Endothelial cell of umbilical vein (primary cell): ENCODE measurements around the gene PGM2L1. TPM values are rescaled to one million over a fixed set of nuclear protein-coding genes. Genes with fewer than 3 reads are reported as not detected.

Source experiments
- BruUV-seq: library from RNA; stranded (reverse); fragments of 400-500 nt; replicated peaks from 2 replicates; lab custom pipeline; 2021; lab: Mats Ljungman, UMichigan
- CTCF ChIA-PET: fragments of 300-600, 350-600 bp; sonication (Branson Sonifier 250); formaldehyde crosslinking; loops from one replicate; lab custom pipeline; 2021; ENCODE audit warnings: antibody characterized with exemption, inconsistent platforms; lab: Charles Lee
- POLR2A ChIA-PET: fragments of 300-600, 350-600 bp; sonication (Branson Sonifier 250); formaldehyde crosslinking; loops from one replicate; lab custom pipeline; 2021; ENCODE audit warnings: antibody characterized with exemption, inconsistent platforms; lab: Charles Lee
- DNase-seq: peaks from one replicate; pipeline ENCODE4 v3.0.0-alpha.2; 2011; ENCODE audit warnings: low read depth, low spot score
- FAIRE-seq: peaks from 2 replicates; lab custom pipeline; 2011; peaks lifted over from hg19 to GRCh38; lab: Jason Lieb, UNC
- H2AFZ ChIP-seq: 2 replicates; pipeline ENCODE4 v1.6.0; 2012; ENCODE audit warnings: low read depth, low read length, control low read depth, inconsistent platforms
- H3K27ac ChIP-seq: 2 replicates; pipeline ENCODE4 v1.5.1; 2011; ENCODE audit warnings: low read depth, mild to moderate bottlenecking, control low read depth, low read length, moderate library complexity; ENCODE audit not compliant: insufficient read depth
- H3K27me3 ChIP-seq, 2 experiments: 2 replicates each; pipeline versions ENCODE4 v1.6.0 to v1.6.1; 2011; ENCODE audit warnings: low read length in 2 of 2, mixed read lengths in 1 of 2; ENCODE audit not compliant: control insufficient read depth in 2 of 2, insufficient read depth in 2 of 2
- H3K36me3 ChIP-seq, 2 experiments: 2 replicates in 1 of 2; 3 replicates in 1 of 2; pipeline ENCODE4 v1.5.1; 2011; ENCODE audit warnings: low read length in 2 of 2, mild to moderate bottlenecking in 1 of 2, moderate library complexity in 1 of 2; ENCODE audit not compliant: control insufficient read depth in 2 of 2, insufficient read depth in 2 of 2; ENCODE audit errors: extremely low read depth in 1 of 2
- H3K4me1 ChIP-seq: 3 replicates; pipeline ENCODE4 v1.5.1; 2011; ENCODE audit warnings: mild to moderate bottlenecking, low read length; ENCODE audit not compliant: control insufficient read depth, insufficient read depth; ENCODE audit errors: extremely low read depth
- H3K4me2 ChIP-seq: 2 replicates; pipeline ENCODE4 v1.6.1; 2011; ENCODE audit warnings: low read length, control low read depth, mixed read lengths; ENCODE audit not compliant: insufficient read depth
- H3K4me3 ChIP-seq, 3 experiments: fragments of 200-600 bp in 1 of 3; sonication (generic), shearing (Covaris generic) in 1 of 3; replicated peaks in 1 of 3; 2 replicates each; pipeline ENCODE4 v1.5.1; 2011 to 2016; ENCODE audit warnings: control low read depth in 3 of 3, low read length in 3 of 3, mild to moderate bottlenecking in 2 of 3, inconsistent platforms in 1 of 3, low read depth in 1 of 3, moderate library complexity in 1 of 3; ENCODE audit not compliant: insufficient read depth in 1 of 3
- H3K79me2 ChIP-seq: 2 replicates; pipeline ENCODE4 v1.6.0; 2012; ENCODE audit warnings: low read length, inconsistent platforms; ENCODE audit not compliant: control insufficient read depth, insufficient read depth
- H3K9ac ChIP-seq: replicated peaks from 2 replicates; pipeline ENCODE3; 2011; ENCODE audit warnings: low read length, control low read depth; ENCODE audit not compliant: insufficient read depth; ENCODE audit errors: extremely low read depth
- H3K9me1 ChIP-seq: replicated peaks from 3 replicates; pipeline ENCODE4 v1.6.0; 2011; ENCODE audit warnings: mild to moderate bottlenecking, low read length; ENCODE audit not compliant: control insufficient read depth, insufficient read depth; ENCODE audit errors: extremely low read depth
- H3K9me3 ChIP-seq: replicated peaks from 2 replicates; pipeline ENCODE4 v1.5.1; 2012; ENCODE audit warnings: low read length, inconsistent platforms; ENCODE audit not compliant: control insufficient read depth, insufficient read depth
- H4K20me1 ChIP-seq: replicated peaks from 2 replicates; pipeline ENCODE3; 2011; ENCODE audit warnings: mild to moderate bottlenecking, low read length; ENCODE audit not compliant: control insufficient read depth, insufficient read depth; ENCODE audit errors: extremely low read depth
- CTCF ChIP-seq, 2 donors: IDR thresholded peaks; 1 replicate in 1 of 2; 2 replicates in 1 of 2; pipeline ENCODE4 v1.5.1; 2011; ENCODE audit warnings: low read length in 2 of 2, mild to moderate bottlenecking in 2 of 2, moderate library complexity in 2 of 2, control low read depth in 1 of 2, inconsistent platforms in 1 of 2, low read depth in 1 of 2; ENCODE audit not compliant: insufficient read depth in 1 of 2; ENCODE audit errors: extremely low read depth in 1 of 2
- EZH2 ChIP-seq: IDR thresholded peaks from 2 replicates; pipeline ENCODE4 v1.6.1; 2012; ENCODE audit warnings: borderline replicate concordance, low read depth, mild to moderate bottlenecking, moderate library complexity, low read length, inconsistent platforms; ENCODE audit not compliant: severe bottlenecking
- FOS ChIP-seq: IDR thresholded peaks from 2 replicates; pipeline ENCODE4 v1.6.1; 2011; ENCODE audit warnings: mild to moderate bottlenecking, low read length, moderate library complexity, borderline replicate concordance; ENCODE audit not compliant: insufficient read depth
- GATA2 ChIP-seq: IDR thresholded peaks from 2 replicates; pipeline ENCODE4 v1.7.0; 2011; ENCODE audit warnings: low read depth, mild to moderate bottlenecking, moderate library complexity, mixed read lengths, low read length; ENCODE audit not compliant: insufficient read length, insufficient read depth
- JUN ChIP-seq: IDR thresholded peaks from 2 replicates; pipeline ENCODE4 v1.6.1; 2011; ENCODE audit warnings: borderline replicate concordance, low read depth; ENCODE audit not compliant: insufficient read length, insufficient read depth
- MYC ChIP-seq: IDR thresholded peaks from one replicate; pipeline ENCODE4 v1.6.1; 2011; ENCODE audit warnings: mild to moderate bottlenecking, low read depth, low read length
- POLR2A ChIP-seq: IDR thresholded peaks from 2 replicates; pipeline ENCODE4 v1.6.1; 2012; ENCODE audit warnings: low read depth, mild to moderate bottlenecking, control low read depth, low read length
- POLR2AphosphoS5 ChIP-seq: IDR thresholded peaks from 2 replicates; pipeline ENCODE4 v1.6.1; 2012; ENCODE audit warnings: low read depth, mild to moderate bottlenecking, control low read depth, low read length, moderate library complexity; ENCODE audit not compliant: insufficient read depth
- dilution Hi-C: fragments of 300-500 bp; cut with MboI; formaldehyde crosslinking; loops from one replicate; pipeline ENCODE4 v1.15.0; 2019; ENCODE audit warnings: low sequenced_read_pairs; ENCODE audit not compliant: extremely low pct_ligation_motif_present
- intact Hi-C: fragments of 100-400 bp; cut with micrococcal nuclease; formaldehyde crosslinking; loops from one replicate; pipeline ENCODE4 v1.10.0; 2022
- polyA plus RNA-seq, 4 experiments: library from polyadenylated mRNA; depleted of rRNA in 3 of 4; stranded (reverse) in 3 of 4; unstranded in 1 of 4; fragments of >200 nt; gene quantifications; 2 replicates each; pipeline versions ENCODE4 v1.2.1 to v1.2.3, GENCODE V29; 2011 to 2012; ENCODE audit warnings: missing spikeins in 1 of 4
- total RNA-seq: library from RNA; stranded (reverse); gene quantifications from 2 replicates; pipeline ENCODE4 v1.2.3, GENCODE V29; 2021
- TF ChIP-seq, protein P1 (sequence below): IDR thresholded peaks from 2 replicates; pipeline ENCODE4 v1.6.1; 2011; ENCODE audit not compliant: insufficient read depth, insufficient read length

PGM2L1 gene
- total and polyA plus RNA-seq, 2 donors (not counting 3 experiments of a cell fraction or from before 2014, with no cell fraction given), result 7.9 to 31.4 TPM

DNA sequence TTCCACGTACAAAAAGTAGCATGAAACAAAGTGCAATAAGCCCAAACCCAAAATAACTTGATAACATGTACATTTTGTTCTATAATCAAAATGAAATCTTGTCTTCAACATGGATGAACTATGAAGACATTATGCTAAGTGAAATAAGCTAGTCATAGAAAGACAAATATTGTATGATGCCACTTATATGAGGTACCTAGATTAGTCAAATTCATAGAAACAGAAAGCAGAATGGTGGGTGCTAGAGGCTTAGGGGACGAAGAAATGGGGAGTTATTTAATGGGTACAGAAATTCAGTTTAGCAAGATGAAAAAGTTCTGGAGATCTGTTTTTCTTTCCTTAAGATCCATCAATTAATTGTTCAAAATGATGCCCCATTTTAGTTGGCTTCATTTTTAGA is 7.5 kb downstream of the PGM2L1 start:
- FAIRE-seq (no peak), DNase-seq (no peak)
- no TSS peak for BruUV-seq
- H4K20me1 ChIP-seq, result peaks cover 5% of the 10 kb centered on the region
- H3K9ac ChIP-seq, result no peak overlapping the region
- H3K4me2 ChIP-seq, result no peak overlapping the region
- no peak overlapping the region for H2AFZ ChIP-seq
- no peaks in the 10 kb centered on the region for H3K36me3 ChIP-seq
- no peaks in the 10 kb centered on the region for H3K9me1 ChIP-seq
- ChIA-PET POLR2A (no interaction called here), CTCF (interaction anchor here (1.8 to 3.9 kb wide), 6 partner anchors 53 to 180 kb away, joined by 9 to 134 read pairs (median 20); no protein-coding TSS in a partner anchor)
- intact Hi-C loops, result no loop called here
- H3K79me2 ChIP-seq, result peaks cover 20% of the 10 kb centered on the region
- no peaks in the 10 kb centered on the region for H3K27me3 ChIP-seq
- no peak overlapping the region for H3K27ac ChIP-seq
- TF ChIP-seq POLR2A (no peak), CTCF (IDR thresholded peaks at IDR 0.05; ENCODE audit: extremely low read depth in 1 of 2, insufficient read depth in 1 of 2, low read depth in 1 of 2, low read length in 2 of 2) (no peak), FOS (no peak), POLR2AphosphoS5 (no peak), JUN (no peak), MYC (no peak), GATA2 (no peak), EZH2 (no peak)
- TF ChIP-seq, protein P1, sequence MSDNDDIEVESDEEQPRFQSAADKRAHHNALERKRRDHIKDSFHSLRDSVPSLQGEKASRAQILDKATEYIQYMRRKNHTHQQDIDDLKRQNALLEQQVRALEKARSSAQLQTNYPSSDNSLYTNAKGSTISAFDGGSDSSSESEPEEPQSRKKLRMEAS, result no peak
- dilution Hi-C loops, result no loop called here
- H3K4me3 ChIP-seq, result no peak overlapping the region
- peaks cover 5% of the 10 kb centered on the region for H3K4me1 ChIP-seq
- H3K9me3 ChIP-seq, result no peaks in the 10 kb centered on the region
